Epithelial cell of prostate (primary cell): ENCODE measurements around the gene BTBD16.

Experiments
- DNase-seq: peaks from one replicate; pipeline ENCODE4 v3.0.0-alpha.2; 2011; ENCODE audit warnings: low read depth, low spot score
- H3K27ac ChIP-seq: fragments of 450-650 bp; 2 replicates; pipeline ENCODE4 v1.5.1; 2017; ENCODE audit warnings: mild to moderate bottlenecking

Gene BTBD16

GRCh38 chr10:122271076-122271475, at the start of gene BTBD16:
Gene BTBD16, plus strand, starts transcription at chr10:122271296. Its CDS starts 3,786 bp downstream, at chr10:122275082.
- no peak within 1 kb of the TSS for H3K27ac ChIP-seq
- DNase-seq = no peak

GRCh38 chr10:122221958-122222357, 49.1 kb upstream of the BTBD16 start:
- no peak overlapping the region for H3K27ac ChIP-seq
- no peak for DNase-seq

GRCh38 chr10:122222638-122223037, 48.5 kb upstream of the BTBD16 start:
- no peak overlapping the region for H3K27ac ChIP-seq
- DNase-seq = no peak

- DNase-seq = no peak
- no peak overlapping the region for H3K27ac ChIP-seq
These were observed 46.9 kb upstream of the BTBD16 start for GRCh38 chr10:122224159-122224558.

GRCh38 chr10:122225330-122225729, 45.8 kb upstream of the BTBD16 start:
- no peak for DNase-seq

GRCh38 chr10:122227754-122228153, 43.3 kb upstream of the BTBD16 start:
- no peak overlapping the region for H3K27ac ChIP-seq
- no peak for DNase-seq

More at GRCh38 chr10:122225330-122225729, 45.8 kb upstream of the BTBD16 start:
- H3K27ac ChIP-seq = no peak overlapping the region

GRCh38 chr10:122229666-122230065, 41.4 kb upstream of the BTBD16 start:
- no peak for DNase-seq
- H3K27ac ChIP-seq = no peak overlapping the region

- H3K27ac ChIP-seq = no peak overlapping the region
- DNase-seq = no peak
These were observed 40.9 kb upstream of the BTBD16 start for GRCh38 chr10:122230222-122230621.

- no peak overlapping the region for H3K27ac ChIP-seq
- no peak for DNase-seq
These were observed 38.3 kb upstream of the BTBD16 start for GRCh38 chr10:122232769-122233168.

- DNase-seq = no peak
- H3K27ac ChIP-seq = no peak overlapping the region
These were observed 37.2 kb upstream of the BTBD16 start for GRCh38 chr10:122233857-122234348.

GRCh38 chr10:122234416-122234815, 36.7 kb upstream of the BTBD16 start:
- DNase-seq = no peak
- no peak overlapping the region for H3K27ac ChIP-seq

GRCh38 chr10:122236690-122237306, 34.3 kb upstream of the BTBD16 start:
- no peak for DNase-seq
- H3K27ac ChIP-seq = no peak overlapping the region

GRCh38 chr10:122237331-122237990, 33.6 kb upstream of the BTBD16 start:
- no peak overlapping the region for H3K27ac ChIP-seq

GRCh38 chr10:122239578-122240257, 31.4 kb upstream of the BTBD16 start:
- H3K27ac ChIP-seq = no peak overlapping the region
- DNase-seq = no peak

More at GRCh38 chr10:122237331-122237990, 33.6 kb upstream of the BTBD16 start:
- no peak for DNase-seq

GRCh38 chr10:122240401-122240800, 30.7 kb upstream of the BTBD16 start:
- no peak overlapping the region for H3K27ac ChIP-seq
- no peak for DNase-seq

- no peak for DNase-seq
- H3K27ac ChIP-seq = no peak overlapping the region
These were observed 29.3 kb upstream of the BTBD16 start for GRCh38 chr10:122241836-122242235.

GRCh38 chr10:122243550-122243949, 27.5 kb upstream of the BTBD16 start:
- no peak overlapping the region for H3K27ac ChIP-seq
- no peak for DNase-seq

- DNase-seq = no peak
- H3K27ac ChIP-seq = no peak overlapping the region
These were observed 26.8 kb upstream of the BTBD16 start for GRCh38 chr10:122244001-122244975.

GRCh38 chr10:122245136-122245535, 26.0 kb upstream of the BTBD16 start:
- H3K27ac ChIP-seq = no peak overlapping the region
- DNase-seq = no peak

- H3K27ac ChIP-seq = no peak overlapping the region
- DNase-seq = no peak
These were observed 25.2 kb upstream of the BTBD16 start for GRCh38 chr10:122245897-122246296.
